ENCODE data around the gene DGKB.

DNA sequence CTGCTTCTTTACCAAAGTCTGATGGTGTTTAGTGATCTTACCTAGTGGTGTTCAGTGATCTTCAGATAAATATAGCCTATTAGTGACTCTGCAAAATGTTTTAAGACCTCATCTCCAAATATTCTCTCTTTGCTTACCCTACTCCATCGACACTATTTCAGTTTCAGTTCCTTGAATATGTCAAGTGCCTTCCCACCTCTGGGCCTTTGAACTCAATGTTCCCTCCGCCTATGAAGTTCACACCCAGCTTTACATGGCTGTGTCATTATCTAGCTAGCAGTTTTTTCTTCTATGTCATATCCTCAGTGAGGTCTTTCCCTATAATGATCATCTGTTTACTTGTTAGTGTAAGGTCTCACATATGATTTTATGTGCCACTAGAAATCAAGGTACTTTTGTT is 322.6 kb downstream of the DGKB start:
- TF ChIP-seq, protein P1, sequence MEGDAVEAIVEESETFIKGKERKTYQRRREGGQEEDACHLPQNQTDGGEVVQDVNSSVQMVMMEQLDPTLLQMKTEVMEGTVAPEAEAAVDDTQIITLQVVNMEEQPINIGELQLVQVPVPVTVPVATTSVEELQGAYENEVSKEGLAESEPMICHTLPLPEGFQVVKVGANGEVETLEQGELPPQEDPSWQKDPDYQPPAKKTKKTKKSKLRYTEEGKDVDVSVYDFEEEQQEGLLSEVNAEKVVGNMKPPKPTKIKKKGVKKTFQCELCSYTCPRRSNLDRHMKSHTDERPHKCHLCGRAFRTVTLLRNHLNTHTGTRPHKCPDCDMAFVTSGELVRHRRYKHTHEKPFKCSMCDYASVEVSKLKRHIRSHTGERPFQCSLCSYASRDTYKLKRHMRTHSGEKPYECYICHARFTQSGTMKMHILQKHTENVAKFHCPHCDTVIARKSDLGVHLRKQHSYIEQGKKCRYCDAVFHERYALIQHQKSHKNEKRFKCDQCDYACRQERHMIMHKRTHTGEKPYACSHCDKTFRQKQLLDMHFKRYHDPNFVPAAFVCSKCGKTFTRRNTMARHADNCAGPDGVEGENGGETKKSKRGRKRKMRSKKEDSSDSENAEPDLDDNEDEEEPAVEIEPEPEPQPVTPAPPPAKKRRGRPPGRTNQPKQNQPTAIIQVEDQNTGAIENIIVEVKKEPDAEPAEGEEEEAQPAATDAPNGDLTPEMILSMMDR (IDR thresholded peaks at IDR 0.05; ENCODE audit: poor library complexity), result no peak
- no peak for TF ChIP-seq EZH2phosphoT487 (IDR thresholded peaks at IDR 0.05; ENCODE audit: low read depth, severe bottlenecking, unreplicated experiment)
- TF ChIP-seq EZH2 (IDR thresholded peaks at IDR 0.05; ENCODE audit: borderline replicate concordance), result no peak
